Liver (tissue), 9 donors: ENCODE results near the gene NEURL3. TPM values are rescaled to one million over a fixed set of nuclear protein-coding genes. Genes with fewer than 3 reads are reported as not detected.

Experiments used
- DNase-seq: peaks from one replicate; pipeline ENCODE4 v3.0.0-alpha.2; 2017; ENCODE audit warnings: low spot score
- H3K27ac ChIP-seq, 2 donors: one replicate each; pipeline ENCODE4 v1.7.0; 2013; ENCODE audit warnings: inconsistent platforms in 2 of 2, low read length in 2 of 2, control low read depth in 1 of 2, low read depth in 1 of 2, mild to moderate bottlenecking in 1 of 2
- H3K27me3 ChIP-seq, 4 donors: one replicate each; pipeline versions ENCODE4 v1.6.1 to v1.7.0; 2013; ENCODE audit warnings: low read length in 3 of 4, inconsistent platforms in 1 of 4, mild to moderate bottlenecking in 1 of 4, moderate library complexity in 1 of 4; ENCODE audit not compliant: control insufficient read depth in 4 of 4, insufficient read depth in 4 of 4
- H3K36me3 ChIP-seq, 4 donors: one replicate each; pipeline versions ENCODE4 v1.6.1 to v1.7.0; 2013; ENCODE audit warnings: low read length in 3 of 4, mild to moderate bottlenecking in 3 of 4, low read depth in 1 of 4, moderate library complexity in 1 of 4; ENCODE audit not compliant: control insufficient read depth in 4 of 4, insufficient read depth in 3 of 4
- H3K4me1 ChIP-seq, 4 donors: one replicate each; pipeline versions ENCODE4 v1.6.1 to v1.7.0; 2013; ENCODE audit warnings: low read length in 3 of 4, mild to moderate bottlenecking in 3 of 4, moderate library complexity in 1 of 4; ENCODE audit not compliant: control insufficient read depth in 4 of 4, insufficient read depth in 4 of 4
- H3K4me3 ChIP-seq, 3 donors: one replicate each; pipeline versions ENCODE4 v1.6.1 to v1.7.0; 2013; ENCODE audit warnings: low read length in 3 of 3, control low read depth in 1 of 3, low read depth in 1 of 3, mild to moderate bottlenecking in 1 of 3
- H3K9ac ChIP-seq, 2 donors: one replicate each; pipeline ENCODE4 v1.7.0; 2013; ENCODE audit warnings: low read length in 2 of 2, mild to moderate bottlenecking in 2 of 2, moderate library complexity in 2 of 2, control low read depth in 1 of 2, low read depth in 1 of 2
- H3K9me3 ChIP-seq, 4 donors: one replicate each; pipeline versions ENCODE4 v1.6.1 to v1.7.0; 2013; ENCODE audit warnings: low read length in 3 of 4; ENCODE audit not compliant: control insufficient read depth in 4 of 4
- ATF3 ChIP-seq: IDR thresholded peaks from 2 replicates; pipeline ENCODE4 v1.6.1; 2016; ENCODE audit warnings: antibody characterized with exemption
- CTCF ChIP-seq: fragments of 150-350 bp; IDR thresholded peaks from 2 replicates; pipeline ENCODE4 v1.5.1; 2017; ENCODE audit warnings: improper control_type of control experiment, low read depth, low read length; ENCODE audit not compliant: missing input control
- EGR1 ChIP-seq, 2 donors: IDR thresholded peaks; 2 replicates each; pipeline ENCODE4 v1.6.1; 2016 to 2018; ENCODE audit warnings: antibody characterized with exemption in 2 of 2, low read depth in 2 of 2
- FOXA1 ChIP-seq: IDR thresholded peaks from 2 replicates; pipeline ENCODE4 v1.6.1; 2016; ENCODE audit warnings: antibody characterized with exemption
- FOXA2 ChIP-seq: IDR thresholded peaks from 2 replicates; pipeline ENCODE4 v1.6.1; 2016; ENCODE audit warnings: antibody characterized with exemption
- GABPA ChIP-seq, 2 donors: IDR thresholded peaks in 1 of 2; conservative IDR thresholded peaks in 1 of 2; 2 replicates each; pipeline ENCODE4 v1.6.1; 2016; ENCODE audit warnings: antibody characterized with exemption in 2 of 2, mild to moderate bottlenecking in 1 of 2, moderate library complexity in 1 of 2
- HNF4A ChIP-seq, 2 donors: conservative IDR thresholded peaks; 2 replicates each; pipeline ENCODE4 v1.6.1; 2016; ENCODE audit warnings: antibody characterized with exemption in 2 of 2, mild to moderate bottlenecking in 2 of 2
- HNF4G ChIP-seq: IDR thresholded peaks from 2 replicates; pipeline ENCODE4 v1.6.1; 2016; ENCODE audit warnings: antibody characterized with exemption
- JUND ChIP-seq, 2 donors: IDR thresholded peaks; 2 replicates each; pipeline ENCODE4 v1.6.1; 2016; ENCODE audit warnings: antibody characterized with exemption in 2 of 2
- MAX ChIP-seq: IDR thresholded peaks from 2 replicates; pipeline ENCODE4 v1.6.1; 2016; ENCODE audit warnings: antibody characterized with exemption
- NR2F2 ChIP-seq: IDR thresholded peaks from 2 replicates; pipeline ENCODE4 v1.6.1; 2016; ENCODE audit warnings: antibody characterized with exemption
- RAD21 ChIP-seq, 2 donors: IDR thresholded peaks; 2 replicates each; pipeline ENCODE4 v1.6.1; 2016; ENCODE audit warnings: antibody characterized with exemption in 2 of 2, mild to moderate bottlenecking in 2 of 2
- REST ChIP-seq: IDR thresholded peaks from 2 replicates; pipeline ENCODE4 v1.6.1; 2016; ENCODE audit warnings: antibody characterized with exemption, mild to moderate bottlenecking
- RXRA ChIP-seq, 2 donors: IDR thresholded peaks; 2 replicates each; pipeline ENCODE4 v1.6.1; 2017 to 2018; ENCODE audit warnings: antibody characterized with exemption in 2 of 2, mild to moderate bottlenecking in 1 of 2
- SP1 ChIP-seq: IDR thresholded peaks from 2 replicates; pipeline ENCODE4 v1.6.1; 2018; ENCODE audit warnings: antibody characterized with exemption, mild to moderate bottlenecking
- TAF1 ChIP-seq: conservative IDR thresholded peaks from 2 replicates; pipeline ENCODE4 v1.6.1; 2016; ENCODE audit warnings: antibody characterized with exemption, mild to moderate bottlenecking
- YY1 ChIP-seq: IDR thresholded peaks from 2 replicates; pipeline ENCODE4 v1.6.1; 2016; ENCODE audit warnings: antibody characterized with exemption, mild to moderate bottlenecking
- ZBTB33 ChIP-seq: IDR thresholded peaks from 2 replicates; pipeline ENCODE4 v1.6.1; 2016; ENCODE audit warnings: antibody characterized with exemption
- WGBS: extraction: QIAGEN DNeasy Blood & Tissue Kit; methylation state at CpG from one replicate; pipeline ENCODE4 v1.1.7; 2013; 5-methylcytosine and 5-hydroxymethylcytosine counted together
- polyA plus RNA-seq, 2 donors: library from polyadenylated mRNA; stranded (reverse) in 1 of 2; unstranded in 1 of 2; fragments of 200-250 nt in 1 of 2; fragments of >200 nt in 1 of 2; fragmentation: Nextera tagmentation in 1 of 2; extraction: Ambion mirVana in 1 of 2; gene quantifications; one replicate each; pipeline versions ENCODE4 v1.2.1 to v1.2.3, GENCODE V29; 2013 to 2015
- total RNA-seq, 2 donors: library from RNA; depleted of rRNA; stranded (reverse); fragments of >200 nt; gene quantifications; one replicate each; pipeline ENCODE4 v1.2.3, GENCODE V29; 2014
- donor health status: healthy.
- donor health status: healthy.
- donor health status: healthy.
- donor health status: healthy.
- donor health status: healthy.

Gene NEURL3
- total and polyA plus RNA-seq, 4 donors, result 0.61 to 3.4 (median 1.4) TPM

- H3K27me3 ChIP-seq, result no peaks in the 10 kb centered on the region
- no peaks in the 10 kb centered on the region for H3K36me3 ChIP-seq
- H3K4me1 ChIP-seq, result peaks cover 0 to 2% (median 0%) of the 10 kb centered on the region in 4 donors
- no peak overlapping the region for H3K9ac ChIP-seq
- H3K27ac ChIP-seq, result no peak overlapping the region
- 81% methylated on average over 15 of the region's 15 CpGs for WGBS
- no peak for DNase-seq
- H3K4me3 ChIP-seq, result no peak overlapping the region
- TF ChIP-seq SP1, result no peak
- TF ChIP-seq MAX, result no peak
- TF ChIP-seq CTCF, result no peak
- no peak for TF ChIP-seq NR2F2
- no peak for TF ChIP-seq FOXA2
- TF ChIP-seq GABPA (IDR thresholded peaks at IDR 0.05 in 1 of 2, conservative IDR thresholded peaks at IDR 0.05 in 1 of 2), result no peak
- TF ChIP-seq TAF1, result no peak
- no peak for TF ChIP-seq REST
- no peak for TF ChIP-seq YY1
- no peak for TF ChIP-seq ATF3
- no peak for TF ChIP-seq ZBTB33
- TF ChIP-seq RAD21 (IDR thresholded peaks at IDR 0.05), result no peak
- no peak for TF ChIP-seq RXRA (IDR thresholded peaks at IDR 0.05)
- TF ChIP-seq FOXA1, result no peak
- no peak for TF ChIP-seq EGR1 (IDR thresholded peaks at IDR 0.05; ENCODE audit: low read depth in 2 of 2)
- TF ChIP-seq HNF4A (conservative IDR thresholded peaks at IDR 0.05), result no peak
- no peak for TF ChIP-seq HNF4G
- TF ChIP-seq JUND (IDR thresholded peaks at IDR 0.05), result no peak
- no peaks in the 10 kb centered on the region for H3K9me3 ChIP-seq
Observed at GRCh38 chr2:96524482-96525210, 19.5 kb upstream of the NEURL3 start.
